ENCODE measurements around the gene GRWD1. TPM values are rescaled to one million over a fixed set of nuclear protein-coding genes. Genes with fewer than 3 reads are reported as not detected.

The GRWD1 gene
- total RNA-seq, 2 donors from 2014 or later: 34.9 to 72.9 TPM

- Mint-ChIP-seq H3K27ac (peak overlapping the region; percentile 96), H3K9me3 (no peaks in the 10 kb centered on the region), H3K4me1 (peaks cover 20% of the 10 kb centered on the region), H3K27me3 (peaks cover 14% of the 10 kb centered on the region), H3K4me3 (peak overlapping the region; percentile 97), H3K36me3 (ENCODE audit: low read depth) (peaks cover 60% of the 10 kb centered on the region)
- no peak for ATAC-seq (replicated peaks)
Observed at GRCh38 chr19:48444129-48444935, 1.5 kb upstream of the GRWD1 start.

DNA sequence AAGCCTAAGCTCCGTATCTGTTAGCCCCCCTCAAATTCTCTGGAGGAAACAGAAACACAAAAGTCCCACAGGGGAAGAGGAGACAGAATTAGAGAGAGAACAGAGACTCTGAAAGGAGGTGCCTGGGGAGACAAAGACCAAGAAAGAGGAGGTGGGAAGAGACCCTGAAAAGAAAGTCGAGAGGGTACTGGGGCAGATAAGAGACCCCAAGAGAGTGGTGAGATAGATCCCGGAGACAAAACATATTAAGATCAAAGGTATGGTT lies 915 bp upstream of the GRWD1 start:
- Mint-ChIP-seq H3K4me3 (peak overlapping the region; percentile 97), H3K36me3 (ENCODE audit: low read depth) (peaks cover 65% of the 10 kb centered on the region), H3K4me1 (peaks cover 20% of the 10 kb centered on the region), H3K27me3 (peaks cover 14% of the 10 kb centered on the region), H3K27ac (peak overlapping the region; percentile 96), H3K9me3 (no peaks in the 10 kb centered on the region)
- no peak for ATAC-seq (replicated peaks)

DNA sequence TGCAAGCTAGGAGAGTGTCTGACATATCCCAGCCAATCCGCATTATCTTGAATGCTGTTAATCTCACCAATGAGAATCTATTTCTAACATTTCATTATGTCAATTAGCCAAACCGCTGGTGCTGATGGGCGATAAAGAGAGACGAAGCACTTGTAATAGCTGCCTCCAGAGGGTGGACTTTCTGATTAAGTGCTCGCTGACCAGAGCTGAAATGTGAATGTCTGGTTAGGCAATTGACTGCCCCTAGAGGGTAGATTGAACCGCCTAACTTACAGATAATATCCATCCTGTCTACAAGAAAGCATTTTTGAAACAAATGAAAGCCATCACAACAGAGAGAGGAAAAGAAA lies 552 bp upstream of the GRWD1 start:
- H3K36me3 Mint-ChIP-seq (ENCODE audit: low read depth): peaks cover 67% of the 10 kb centered on the region
- H3K27ac Mint-ChIP-seq: peak overlapping the region; percentile 96
- no peaks in the 10 kb centered on the region for H3K9me3 Mint-ChIP-seq
- peaks cover 14% of the 10 kb centered on the region for H3K27me3 Mint-ChIP-seq
- ATAC-seq (replicated peaks): peak; percentile 20
- peaks cover 20% of the 10 kb centered on the region for H3K4me1 Mint-ChIP-seq
- H3K4me3 Mint-ChIP-seq: peak overlapping the region; percentile 97

DNA sequence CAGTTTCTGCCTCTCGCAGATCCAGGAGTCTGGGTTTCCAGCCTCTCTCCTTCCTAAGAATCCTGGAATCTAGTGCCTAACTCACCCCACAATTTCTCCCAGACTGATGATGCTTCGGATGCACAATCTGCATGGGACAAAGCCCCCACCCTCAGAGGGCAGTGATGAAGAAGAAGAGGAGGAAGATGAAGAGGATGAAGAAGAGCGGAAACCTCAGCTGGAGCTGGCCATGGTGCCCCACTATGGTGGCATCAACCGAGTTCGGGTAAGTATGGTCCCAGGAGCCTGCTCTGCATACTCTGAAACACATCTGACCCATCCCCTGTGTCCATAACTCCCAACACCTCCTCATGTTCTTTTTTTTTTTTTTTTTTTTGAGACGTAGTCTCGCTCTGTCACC lies 796 bp downstream of the GRWD1 start:
- Mint-ChIP-seq H3K4me3 (peak overlapping the region; percentile 97), H3K4me1 (peaks cover 20% of the 10 kb centered on the region), H3K9me3 (no peaks in the 10 kb centered on the region), H3K27ac (peak overlapping the region; percentile 96), H3K36me3 (ENCODE audit: low read depth) (peaks cover 78% of the 10 kb centered on the region), H3K27me3 (peaks cover 14% of the 10 kb centered on the region)
- no peak for ATAC-seq (replicated peaks)

DNA sequence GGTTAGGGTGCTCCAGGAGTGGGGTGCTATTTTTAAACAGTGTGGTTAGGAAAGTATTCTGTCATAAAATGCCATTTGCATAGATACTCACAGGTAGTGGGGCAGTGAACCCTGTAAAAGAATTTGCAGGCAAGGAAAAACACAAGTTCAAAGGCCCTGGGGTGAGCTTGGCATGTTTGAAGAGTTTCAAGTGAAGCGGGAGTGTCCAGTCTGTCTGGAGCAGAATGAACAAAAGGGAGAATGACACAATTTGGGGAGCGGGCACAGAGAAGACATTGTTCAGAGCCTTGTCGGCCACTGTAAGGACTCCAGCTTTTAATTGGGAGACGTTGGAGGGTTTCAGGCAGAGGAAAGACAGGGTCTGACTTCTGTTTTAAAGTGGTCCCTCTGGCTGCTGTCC lies 2.8 kb downstream of the GRWD1 start:
- Mint-ChIP-seq H3K27me3 (peaks cover 7% of the 10 kb centered on the region), H3K4me1 (peaks cover 20% of the 10 kb centered on the region), H3K4me3 (no peak overlapping the region), H3K27ac (no peak overlapping the region), H3K36me3 (ENCODE audit: low read depth) (peaks cover 90% of the 10 kb centered on the region), H3K9me3 (no peaks in the 10 kb centered on the region)
- no peak for ATAC-seq (replicated peaks)

GRCh38 chr19:48450441-48450840 lies 4.7 kb downstream of the GRWD1 start:
- Mint-ChIP-seq H3K36me3 (ENCODE audit: low read depth) (peaks cover 98% of the 10 kb centered on the region), H3K27ac (no peak overlapping the region), H3K4me3 (no peak overlapping the region), H3K27me3 (no peaks in the 10 kb centered on the region), H3K4me1 (peaks cover 16% of the 10 kb centered on the region), H3K9me3 (no peaks in the 10 kb centered on the region)
- ATAC-seq (replicated peaks): no peak

- peaks cover 98% of the 10 kb centered on the region for H3K36me3 Mint-ChIP-seq (ENCODE audit: low read depth)
- ATAC-seq (replicated peaks): no peak
Observed at GRCh38 chr19:48450863-48451262, 5.1 kb downstream of the GRWD1 start.

DNA sequence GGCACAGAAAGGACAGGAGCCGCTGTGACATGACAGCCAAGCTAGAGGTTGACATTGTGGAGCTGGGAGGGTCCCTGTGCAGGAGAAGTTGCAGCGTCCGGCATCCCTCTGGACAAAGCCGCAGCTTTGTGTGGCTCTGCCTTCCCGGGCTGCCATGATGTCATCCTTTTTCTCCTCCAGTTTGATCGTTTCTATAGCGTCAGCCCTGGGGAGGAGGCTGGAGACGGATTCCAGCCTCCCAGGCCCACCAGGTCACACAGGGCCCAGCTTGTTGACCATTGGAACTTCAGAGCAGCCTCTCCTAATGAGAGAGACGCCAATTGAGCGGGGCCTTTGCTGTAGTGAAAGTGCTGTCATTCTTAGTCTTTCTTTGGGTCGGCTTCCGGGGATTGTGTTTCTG lies 5.8 kb downstream of the GRWD1 start:
- H3K4me1 Mint-ChIP-seq: peaks cover 16% of the 10 kb centered on the region
- no peak for ATAC-seq (replicated peaks)
- no peak overlapping the region for H3K4me3 Mint-ChIP-seq
- peaks cover 94% of the 10 kb centered on the region for H3K36me3 Mint-ChIP-seq (ENCODE audit: low read depth)
- no peaks in the 10 kb centered on the region for H3K27me3 Mint-ChIP-seq
- H3K9me3 Mint-ChIP-seq: no peaks in the 10 kb centered on the region
- H3K27ac Mint-ChIP-seq: peak overlapping the region; percentile 12

More at GRCh38 chr19:48450863-48451262, 5.1 kb downstream of the GRWD1 start:
- no peaks in the 10 kb centered on the region for H3K9me3 Mint-ChIP-seq
- no peak overlapping the region for H3K4me3 Mint-ChIP-seq
- H3K4me1 Mint-ChIP-seq: peaks cover 16% of the 10 kb centered on the region
- H3K27me3 Mint-ChIP-seq: no peaks in the 10 kb centered on the region
- no peak overlapping the region for H3K27ac Mint-ChIP-seq

DNA sequence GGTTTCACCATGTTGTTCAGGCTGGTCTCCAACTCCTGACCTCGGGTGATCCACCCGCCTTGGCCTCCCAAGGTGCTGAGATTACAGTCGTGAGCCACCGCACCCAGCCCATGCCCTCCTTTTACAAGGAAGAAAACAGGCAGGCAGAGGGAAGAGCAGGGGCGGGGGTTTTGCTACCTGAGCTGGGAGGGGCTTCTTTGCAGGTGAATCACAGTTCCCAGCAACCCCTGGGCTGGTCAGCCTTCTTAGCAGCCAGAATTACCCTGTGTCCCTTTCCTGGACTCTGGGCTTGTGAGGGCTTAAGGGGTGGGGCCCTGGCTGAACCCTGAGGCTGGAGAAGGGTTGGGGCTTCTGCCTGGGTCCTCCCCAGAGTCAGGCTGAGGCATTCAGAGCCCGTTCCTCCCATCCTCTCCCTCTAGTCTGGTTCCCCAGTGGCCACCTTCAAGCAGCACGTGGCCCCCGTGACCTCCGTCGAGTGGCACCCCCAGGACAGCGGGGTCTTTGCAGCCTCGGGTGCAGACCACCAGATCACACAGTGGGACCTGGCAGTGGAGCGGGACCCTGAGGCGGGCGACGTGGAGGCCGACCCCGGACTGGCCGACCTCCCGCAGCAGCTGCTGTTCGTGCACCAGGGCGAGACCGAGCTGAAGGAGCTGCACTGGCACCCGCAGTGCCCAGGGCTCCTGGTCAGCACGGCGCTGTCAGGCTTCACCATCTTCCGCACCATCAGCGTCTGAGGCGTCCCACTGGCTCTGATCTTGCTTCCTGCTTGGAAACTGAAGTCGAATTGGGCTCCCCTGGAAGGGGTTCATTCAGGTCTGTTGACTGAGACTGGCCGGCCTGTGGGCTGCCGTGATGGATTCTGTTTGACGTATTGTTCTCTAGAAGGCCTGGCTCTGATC lies 6.8 kb downstream of the GRWD1 start:
- H3K9me3 Mint-ChIP-seq: no peaks in the 10 kb centered on the region
- peaks cover 16% of the 10 kb centered on the region for H3K4me1 Mint-ChIP-seq
- no peaks in the 10 kb centered on the region for H3K27me3 Mint-ChIP-seq
- ATAC-seq (replicated peaks): no peak
- H3K36me3 Mint-ChIP-seq (ENCODE audit: low read depth): peaks cover 94% of the 10 kb centered on the region
- no peak overlapping the region for H3K4me3 Mint-ChIP-seq
- H3K27ac Mint-ChIP-seq: no peak overlapping the region

- ATAC-seq (replicated peaks): no peak
- Mint-ChIP-seq H3K36me3 (ENCODE audit: low read depth) (peaks cover 90% of the 10 kb centered on the region), H3K27me3 (no peaks in the 10 kb centered on the region), H3K4me1 (peaks cover 8% of the 10 kb centered on the region), H3K27ac (peak overlapping the region; percentile 37), H3K9me3 (no peaks in the 10 kb centered on the region), H3K4me3 (no peak overlapping the region)
Observed at GRCh38 chr19:48454150-48454730, 8.5 kb downstream of the GRWD1 start.

DNA sequence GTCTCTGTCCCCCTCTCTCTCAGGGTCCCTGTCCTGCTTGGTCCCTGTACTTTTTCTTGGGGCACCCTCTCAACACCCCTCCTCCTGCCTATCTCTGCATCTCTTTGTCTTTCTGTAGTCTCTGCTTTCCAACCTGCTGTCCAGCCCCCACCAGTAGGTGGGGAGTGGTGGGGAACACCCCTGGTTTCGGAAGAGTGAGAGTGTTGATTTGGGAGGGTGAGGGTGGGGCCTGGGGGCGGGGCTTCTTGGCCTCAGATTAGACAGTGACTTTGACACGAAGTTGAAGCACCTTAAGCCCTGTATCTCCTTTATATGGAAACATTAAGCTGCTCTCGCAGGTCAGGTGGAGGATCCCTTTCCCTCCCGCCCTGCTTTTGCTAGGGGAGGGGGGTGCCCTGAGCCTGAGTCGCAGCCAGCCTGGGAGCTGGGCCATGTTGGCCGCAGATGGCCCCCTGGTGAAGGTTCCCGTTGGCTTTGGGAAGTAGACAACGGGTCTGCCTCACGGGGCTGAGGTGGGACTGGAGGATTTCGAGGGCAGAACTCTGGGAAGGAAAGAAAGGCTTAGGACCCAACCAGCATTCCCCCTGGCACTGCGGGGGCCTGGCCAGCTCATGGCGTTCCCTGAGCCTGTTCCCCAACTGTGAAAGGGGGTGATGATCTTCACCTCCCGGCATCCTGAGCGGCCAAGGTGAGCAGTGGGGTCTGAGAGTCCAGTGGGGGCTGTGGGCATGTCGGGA lies 9.6 kb downstream of the GRWD1 start, which contains the start of gene KCNJ14:
TSS of gene KCNJ14 (plus strand) at position 404 of the 737 bp plus-strand sequence. CDS start 6,151 bp downstream, outside the sequence.
- Mint-ChIP-seq H3K9me3 (no peaks in the 10 kb centered on the region), H3K27me3 (no peaks in the 10 kb centered on the region), H3K27ac (peak within 1 kb of the TSS; percentile 37), H3K4me1 (peaks cover 8% of the 10 kb centered on the region), H3K36me3 (ENCODE audit: low read depth) (peaks cover 89% of the 10 kb centered on the region), H3K4me3 (no peak within 1 kb of the TSS)
- ATAC-seq (replicated peaks): no peak

- Mint-ChIP-seq H3K36me3 (ENCODE audit: low read depth) (peaks cover 88% of the 10 kb centered on the region), H3K4me1 (peaks cover 8% of the 10 kb centered on the region), H3K27me3 (no peaks in the 10 kb centered on the region), H3K27ac (no peak overlapping the region), H3K4me3 (no peak overlapping the region), H3K9me3 (no peaks in the 10 kb centered on the region)
- ATAC-seq (replicated peaks): no peak
Observed at GRCh38 chr19:48455908-48456562, 10.3 kb downstream of the GRWD1 start.

- Mint-ChIP-seq H3K4me3 (no peak overlapping the region), H3K27me3 (no peaks in the 10 kb centered on the region), H3K36me3 (ENCODE audit: low read depth) (peaks cover 81% of the 10 kb centered on the region), H3K4me1 (peaks cover 8% of the 10 kb centered on the region), H3K9me3 (no peaks in the 10 kb centered on the region), H3K27ac (no peak overlapping the region)
- no peak for ATAC-seq (replicated peaks)
Observed at GRCh38 chr19:48456864-48457263, 11.1 kb downstream of the GRWD1 start.

DNA sequence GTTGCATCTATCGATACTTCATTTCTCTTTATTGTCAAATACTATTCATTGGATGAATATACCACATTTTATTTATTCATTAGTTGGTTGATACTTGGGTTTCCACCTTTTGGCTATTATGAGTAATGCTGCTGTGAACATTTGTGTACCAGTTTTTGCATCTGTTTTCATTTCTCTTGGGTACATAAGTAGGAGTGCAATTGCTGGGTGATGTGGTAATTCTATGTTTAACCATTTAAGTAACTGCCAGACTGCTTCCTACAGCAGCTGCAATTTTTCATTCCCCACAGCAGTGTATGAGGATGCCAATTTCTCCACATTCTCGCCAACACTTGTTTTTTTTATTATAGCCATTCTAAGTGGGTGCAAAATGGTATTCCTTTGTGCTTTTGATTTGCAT lies 12.2 kb downstream of the GRWD1 start:
- ATAC-seq (replicated peaks): no peak
- H3K4me1 Mint-ChIP-seq: peaks cover 8% of the 10 kb centered on the region
- no peaks in the 10 kb centered on the region for H3K9me3 Mint-ChIP-seq
- H3K4me3 Mint-ChIP-seq: no peak overlapping the region
- H3K36me3 Mint-ChIP-seq (ENCODE audit: low read depth): peaks cover 78% of the 10 kb centered on the region
- H3K27ac Mint-ChIP-seq: no peak overlapping the region
- no peaks in the 10 kb centered on the region for H3K27me3 Mint-ChIP-seq

Measured in activated T-helper 17 cell treated with anti-CD3 and anti-CD28 coated beads, Interleukin-2, amount 50 U/mL, for 72 hours (primary cell).